Body of pancreas (tissue), 4 donors: Measurements from ENCODE around the gene PPP1R13B. TPM values are rescaled to one million over a fixed set of nuclear protein-coding genes. Genes with fewer than 3 reads are reported as not detected.
A peak's percentile ranks its signal among the peaks of the same experiment; 100 is the strongest.
"Not testable (repeated sequence)": the region's sequence is repeated elsewhere in the genome, so short reads cannot be mapped to it uniquely, and the experiment has no call there.

Experiments
- ATAC-seq: fragments of 150-250 bp; one replicate; pipeline ENCODE4 v1.9.1; 2016
- DNase-seq, 4 donors: peaks; one replicate each; pipeline ENCODE4 v3.0.0-alpha.2; 2019
- H3K27ac ChIP-seq, 4 donors: fragments of 200-600 bp; sonication (generic); 1 replicate in 3 of 4; 2 replicates in 1 of 4; pipeline versions ENCODE4 v1.5.1 to v1.6.1; 2016 to 2019; ENCODE audit warnings: mild to moderate bottlenecking in 1 of 4, mixed read lengths in 1 of 4, moderate library complexity in 1 of 4
- H3K27me3 ChIP-seq, 2 donors: fragments of 200-600 bp; sonication (generic); one replicate each; pipeline ENCODE4 v1.6.0; 2016; ENCODE audit warnings: mild to moderate bottlenecking in 1 of 2
- H3K36me3 ChIP-seq, 2 donors: fragments of 200-600 bp; sonication (generic); replicated peaks in 1 of 2; 2 replicates each; pipeline ENCODE4 v1.5.1; 2016; ENCODE audit warnings: low read depth in 2 of 2; ENCODE audit not compliant: insufficient read depth in 1 of 2
- H3K4me1 ChIP-seq: fragments of 200-600 bp; sonication (generic); one replicate; pipeline ENCODE4 v1.6.0; 2016
- H3K4me3 ChIP-seq, 2 donors: fragments of 200-600 bp; sonication (generic); 1 replicate in 1 of 2; 2 replicates in 1 of 2; pipeline ENCODE4 v1.5.1; 2016 to 2019
- H3K9me3 ChIP-seq, 3 donors: fragments of 200-600 bp; sonication (generic); 1 replicate in 2 of 3; 2 replicates in 1 of 3; pipeline ENCODE4 v1.5.1; 2016
- POLR2A ChIP-seq, 3 donors: fragments of 450-650 bp; IDR thresholded peaks; one replicate each; pipeline ENCODE4 v1.6.1; 2016; ENCODE audit warnings: antibody characterized with exemption in 3 of 3, mild to moderate bottlenecking in 2 of 3
- WGBS, 2 donors: methylation state at CpG; one replicate each; pipeline ENCODE4 v1.1.5; 2017; 5-methylcytosine and 5-hydroxymethylcytosine counted together
- intact Hi-C: fragments of 100-400 bp; cut with DNase I; formaldehyde crosslinking; loops from one replicate; pipeline ENCODE4 v1.15.1; 2023
- total RNA-seq, 2 donors: library from RNA; depleted of rRNA; stranded (reverse); fragments of >200 nt; gene quantifications; one replicate each; pipeline ENCODE4 v1.1.0, GENCODE V29; 2016
- TF ChIP-seq, protein P1 (sequence below), 7 experiments: fragments of 450-650 bp in 4 of 7; fragments of 200-600 bp in 3 of 7; sonication (generic) in 3 of 7; IDR thresholded peaks; one replicate each; pipeline ENCODE4 v1.5.1; 2016 to 2019; ENCODE audit warnings: antibody characterized with exemption in 7 of 7

Gene PPP1R13B
- total RNA-seq, 2 donors from 2014 or later: 12.5 to 36.3 TPM

DNA sequence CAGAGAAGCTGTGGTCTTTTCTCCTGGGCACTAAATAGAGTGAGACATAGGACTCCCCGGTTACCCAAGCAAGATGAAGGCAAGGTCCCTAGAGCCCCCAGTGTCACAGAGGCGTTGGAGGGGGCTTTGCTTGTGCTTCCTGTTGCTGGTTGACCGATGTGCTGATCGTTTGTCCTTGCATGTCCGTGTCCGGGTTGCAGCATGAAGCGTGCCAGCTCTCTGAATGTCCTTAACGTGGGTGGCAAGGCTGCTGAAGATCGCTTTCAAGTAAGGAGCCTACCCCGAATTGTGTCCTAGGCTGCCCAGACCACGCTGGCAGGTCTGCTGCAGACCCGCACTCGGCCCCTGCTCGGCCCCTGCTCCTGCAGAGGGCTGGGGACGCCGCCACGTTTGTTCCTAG, 155.2 kb downstream of the PPP1R13B start:
- H3K36me3 ChIP-seq: peaks cover 9% of the 10 kb centered on the region in 2 donors

DNA sequence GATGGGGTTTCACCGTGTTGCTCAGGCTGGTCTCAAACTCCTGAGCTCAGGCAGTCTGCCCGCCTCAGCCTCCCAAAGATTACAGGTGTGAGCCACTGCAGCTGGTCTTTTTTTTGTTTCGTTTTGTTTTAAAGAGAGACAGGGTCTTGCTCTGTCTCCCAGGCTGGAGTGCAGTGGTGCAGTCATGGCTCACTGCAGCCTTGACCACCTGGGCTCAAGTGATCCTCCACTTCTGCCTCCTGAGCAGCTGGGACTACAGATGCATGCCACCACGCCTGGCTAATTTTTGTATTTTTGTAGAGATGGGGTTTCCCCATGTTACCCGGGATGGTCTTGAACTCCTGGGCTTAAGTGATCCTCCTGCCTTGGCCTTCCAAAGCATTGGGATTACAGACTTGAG, 155.7 kb downstream of the PPP1R13B start:
- H3K27ac ChIP-seq, H3K4me1 ChIP-seq, H3K9me3 ChIP-seq, intact Hi-C loops, H3K4me3 ChIP-seq, ATAC-seq, DNase-seq, H3K27me3 ChIP-seq: not testable (repeated sequence)
- peaks cover 9 to 12% of the 10 kb centered on the region in 2 donors for H3K36me3 ChIP-seq
- 88 to 96% methylated on average over 3 to 5 of the region's 5 CpGs for WGBS, 2 donors

More for the DNA sequence above, 155.2 kb downstream of the PPP1R13B start:
- Histone ChIP-seq H3K27ac (no peak overlapping the region), H3K4me1 (peaks cover 1% of the 10 kb centered on the region), H3K9me3 (no peaks in the 10 kb centered on the region), H3K27me3 (no peaks in the 10 kb centered on the region), H3K4me3 (no peak overlapping the region)
- 84 to 94% methylated on average over 12 to 17 of the region's 17 CpGs for WGBS, 2 donors
- ATAC-seq (no peak), DNase-seq (no peak)
- intact Hi-C loops: no loop called here
- TF ChIP-seq, protein P1, sequence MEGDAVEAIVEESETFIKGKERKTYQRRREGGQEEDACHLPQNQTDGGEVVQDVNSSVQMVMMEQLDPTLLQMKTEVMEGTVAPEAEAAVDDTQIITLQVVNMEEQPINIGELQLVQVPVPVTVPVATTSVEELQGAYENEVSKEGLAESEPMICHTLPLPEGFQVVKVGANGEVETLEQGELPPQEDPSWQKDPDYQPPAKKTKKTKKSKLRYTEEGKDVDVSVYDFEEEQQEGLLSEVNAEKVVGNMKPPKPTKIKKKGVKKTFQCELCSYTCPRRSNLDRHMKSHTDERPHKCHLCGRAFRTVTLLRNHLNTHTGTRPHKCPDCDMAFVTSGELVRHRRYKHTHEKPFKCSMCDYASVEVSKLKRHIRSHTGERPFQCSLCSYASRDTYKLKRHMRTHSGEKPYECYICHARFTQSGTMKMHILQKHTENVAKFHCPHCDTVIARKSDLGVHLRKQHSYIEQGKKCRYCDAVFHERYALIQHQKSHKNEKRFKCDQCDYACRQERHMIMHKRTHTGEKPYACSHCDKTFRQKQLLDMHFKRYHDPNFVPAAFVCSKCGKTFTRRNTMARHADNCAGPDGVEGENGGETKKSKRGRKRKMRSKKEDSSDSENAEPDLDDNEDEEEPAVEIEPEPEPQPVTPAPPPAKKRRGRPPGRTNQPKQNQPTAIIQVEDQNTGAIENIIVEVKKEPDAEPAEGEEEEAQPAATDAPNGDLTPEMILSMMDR (IDR thresholded peaks at IDR 0.05): no peak
- no peak for TF ChIP-seq POLR2A (IDR thresholded peaks at IDR 0.05)

GRCh38 chr14:103690332-103690731, 157.0 kb downstream of the PPP1R13B start:
- intact Hi-C loops: no loop called here
- TF ChIP-seq POLR2A (IDR thresholded peaks at IDR 0.05): no peak
- no peaks in the 10 kb centered on the region for H3K9me3 ChIP-seq
- no peaks in the 10 kb centered on the region for H3K4me1 ChIP-seq
- 87 to 91% methylated on average over 8 of the region's 8 CpGs for WGBS, 2 donors
- no peak overlapping the region for H3K27ac ChIP-seq
- no peak for DNase-seq
- no peak for ATAC-seq
- no peak overlapping the region for H3K4me3 ChIP-seq
- H3K27me3 ChIP-seq: no peaks in the 10 kb centered on the region
- H3K36me3 ChIP-seq: peaks cover 9 to 19% of the 10 kb centered on the region in 2 donors

DNA sequence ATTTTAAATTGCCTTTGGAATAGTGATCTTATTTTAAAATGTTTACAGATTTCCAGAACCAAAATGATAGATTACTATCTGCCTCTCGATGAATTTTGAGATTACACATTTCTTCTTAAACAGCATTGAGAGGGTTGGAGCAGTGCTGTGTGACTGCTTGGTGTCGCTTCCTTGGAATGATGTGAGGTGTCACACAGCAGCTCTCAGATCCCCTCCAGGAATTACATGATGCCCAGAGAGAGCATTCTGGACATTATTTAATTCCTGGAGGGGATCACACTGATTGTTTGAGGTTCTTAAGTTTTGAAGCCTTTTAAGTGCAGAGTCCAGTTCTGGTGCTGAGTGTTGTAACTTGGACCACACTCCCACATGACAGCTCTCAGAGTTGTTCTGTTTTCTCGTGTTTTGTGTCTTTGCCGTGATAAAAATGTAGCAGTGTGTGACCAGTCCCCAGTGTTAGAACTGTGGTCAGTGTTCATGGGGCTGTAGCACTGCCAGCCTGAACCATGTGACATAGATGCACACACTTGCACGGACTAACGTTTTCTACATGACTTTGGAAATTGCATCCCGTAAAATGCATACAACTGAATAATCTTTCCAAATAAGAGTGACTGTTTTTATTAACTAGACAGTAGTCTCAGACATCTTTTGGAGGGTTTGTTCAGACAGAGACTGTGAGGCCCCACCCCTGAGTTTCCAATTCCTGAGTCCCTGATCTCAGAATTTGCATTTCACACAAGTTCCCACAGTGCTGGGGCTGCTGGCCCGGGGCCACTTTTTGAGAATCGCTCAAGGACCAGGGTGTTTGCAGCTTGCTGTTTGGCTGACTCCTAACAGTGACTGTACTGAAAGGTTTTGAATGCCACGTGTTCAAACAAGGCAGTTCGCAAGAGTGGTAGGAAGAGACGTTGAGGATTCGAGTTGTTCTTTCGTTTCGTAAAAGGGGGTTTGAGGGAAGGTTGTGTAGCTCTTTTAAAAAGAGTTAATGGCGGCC, 158.2 kb downstream of the PPP1R13B start:
- H3K27ac ChIP-seq: no peak overlapping the region
- H3K9me3 ChIP-seq: no peaks in the 10 kb centered on the region
- no peak for TF ChIP-seq POLR2A (IDR thresholded peaks at IDR 0.05)
- TF ChIP-seq, protein P1 (IDR thresholded peaks at IDR 0.05): no peak
- H3K36me3 ChIP-seq: peaks cover 6 to 19% of the 10 kb centered on the region in 2 donors
- intact Hi-C loops: no loop called here
- no peaks in the 10 kb centered on the region for H3K27me3 ChIP-seq
- DNase-seq (peak in 2 of 4 donors; percentile 61 to 62), ATAC-seq (peak; percentile 60)
- no peaks in the 10 kb centered on the region for H3K4me1 ChIP-seq
- WGBS, 2 donors: 52 to 55% methylated on average over 15 to 16 of the region's 16 CpGs
- no peak overlapping the region for H3K4me3 ChIP-seq

GRCh38 chr14:103688441-103688840, 158.9 kb downstream of the PPP1R13B start:
- H3K27me3 ChIP-seq: no peaks in the 10 kb centered on the region
- H3K4me3 ChIP-seq: no peak overlapping the region
- ATAC-seq (no peak), DNase-seq (no peak)
- no peak for TF ChIP-seq POLR2A (IDR thresholded peaks at IDR 0.05)
- TF ChIP-seq, protein P1 (IDR thresholded peaks at IDR 0.05): no peak
- H3K9me3 ChIP-seq: no peaks in the 10 kb centered on the region
- no peaks in the 10 kb centered on the region for H3K4me1 ChIP-seq
- no peak overlapping the region for H3K27ac ChIP-seq
- H3K36me3 ChIP-seq: peaks cover 0 to 14% of the 10 kb centered on the region in 2 donors
- WGBS, 2 donors: 94 to 95% methylated on average over 4 to 5 of the region's 5 CpGs
- intact Hi-C loops: no loop called here
